T-cell (primary cell): ENCODE results near the gene TEN1. TPM values are rescaled to one million over a fixed set of nuclear protein-coding genes. Genes with fewer than 3 reads are reported as not detected.

Experiments used
- ATAC-seq, 4 experiments: fragments of 200-7000 bp in 3 of 4; fragments of 150-1000 bp in 1 of 4; cut with Tn5 transposase; replicated peaks in 1 of 4; 1 replicate in 3 of 4; 2 replicates in 1 of 4; pipeline ENCODE4 v1.10.0; 2021; ENCODE audit warnings: moderate library complexity in 3 of 4, mild to moderate bottlenecking in 2 of 4, moderate number of reproducible peaks in 1 of 4
- CTCF ChIA-PET, 2 donors: fragments of 300-600 bp; sonication (Branson Sonifier 250); formaldehyde crosslinking; loops; one replicate each; lab custom pipeline; 2022; ENCODE audit warnings: antibody characterized with exemption in 2 of 2; lab: Charles Lee
- POLR2A ChIA-PET, 2 donors: fragments of 300-600 bp; sonication (Branson Sonifier 250); formaldehyde crosslinking; loops; one replicate each; lab custom pipeline; 2022; ENCODE audit warnings: antibody characterized with exemption in 2 of 2; lab: Charles Lee
- DNase-seq, 35 experiments: peaks; one replicate each; pipeline versions ENCODE4 v3.0.0 to v3.0.0-alpha.2; 2013 to 2023
- H3K27ac ChIP-seq: one replicate; pipeline ENCODE4 v1.5.1; 2013; ENCODE audit warnings: low read length
- H3K27me3 ChIP-seq, 2 experiments: replicated peaks in 1 of 2; 1 replicate in 1 of 2; 2 replicates in 1 of 2; pipeline versions ENCODE4 v1.6.1 to v1.7.0; 2013; ENCODE audit warnings: low read length in 1 of 2, mixed read lengths in 1 of 2; ENCODE audit not compliant: control insufficient read depth in 2 of 2, insufficient read depth in 2 of 2; ENCODE audit errors: extremely low read depth in 1 of 2
- H3K36me3 ChIP-seq, 2 donors: 1 replicate in 1 of 2; 2 replicates in 1 of 2; pipeline versions ENCODE4 v1.6.1 to v1.7.0; 2013; ENCODE audit warnings: low read length in 1 of 2; ENCODE audit not compliant: control insufficient read depth in 2 of 2, insufficient read depth in 1 of 2; ENCODE audit errors: extremely low read depth in 1 of 2
- H3K4me1 ChIP-seq, 2 experiments: 1 replicate in 1 of 2; 2 replicates in 1 of 2; pipeline versions ENCODE4 v1.6.1 to v1.7.0; 2013; ENCODE audit warnings: low read length in 2 of 2, mixed read lengths in 1 of 2; ENCODE audit not compliant: insufficient read depth in 2 of 2, control insufficient read depth in 1 of 2; ENCODE audit errors: extremely low read depth in 1 of 2
- H3K4me3 ChIP-seq, 2 donors: 1 replicate in 1 of 2; 2 replicates in 1 of 2; pipeline versions ENCODE4 v1.5.1 to v1.7.0; 2013; ENCODE audit warnings: mild to moderate bottlenecking in 2 of 2, low read length in 1 of 2, moderate library complexity in 1 of 2; ENCODE audit not compliant: control insufficient read depth in 1 of 2; ENCODE audit errors: extremely low read depth in 1 of 2
- H3K9me3 ChIP-seq: 2 replicates; pipeline ENCODE4 v1.7.0; 2013
- H3K27ac Mint-ChIP-seq, 2 donors: one replicate each; pipeline ENCODE4 v1.8.0; 2020 to 2021; ENCODE audit warnings: mild to moderate bottlenecking in 2 of 2, mixed read lengths in 2 of 2
- H3K27me3 Mint-ChIP-seq, 2 donors: one replicate each; pipeline ENCODE4 v1.8.0; 2021 to 2022; ENCODE audit warnings: mixed read lengths in 2 of 2
- H3K36me3 Mint-ChIP-seq: one replicate; pipeline ENCODE4 v1.8.0; 2021; ENCODE audit warnings: mixed read lengths
- H3K4me1 Mint-ChIP-seq, 3 donors: one replicate each; pipeline ENCODE4 v1.8.0; 2020 to 2022; ENCODE audit warnings: mixed read lengths in 3 of 3, mild to moderate bottlenecking in 1 of 3
- H3K4me3 Mint-ChIP-seq, 3 donors: one replicate each; pipeline ENCODE4 v1.8.0; 2020 to 2022; ENCODE audit warnings: mild to moderate bottlenecking in 3 of 3, mixed read lengths in 3 of 3, moderate library complexity in 3 of 3
- H3K9me3 Mint-ChIP-seq, 3 donors: one replicate each; pipeline ENCODE4 v1.8.0; 2020 to 2022; ENCODE audit warnings: mixed read lengths in 3 of 3
- WGBS: methylation state at CpG from one replicate; pipeline ENCODE4 v1.1.5; 2013; ENCODE audit warnings: missing lambda C conversion rate; ENCODE audit not compliant: insufficient coverage; 5-methylcytosine and 5-hydroxymethylcytosine counted together
- total RNA-seq, 35 experiments: library from RNA in 6 of 35; stranded (reverse) in 6 of 35; fragments of 120-200 nt in 1 of 35; gene quantifications; one replicate each; pipeline versions ENCODE4 v1.2.1 to v1.2.4 and lab custom pipeline; 2013 to 2026

Gene TEN1
- total RNA-seq, 5 donors from 2014 or later (not counting 1 experiment from before 2014, with no cell fraction given): 12.8 to 15.3 (median 14.3) TPM

GRCh38 chr17:76019833-76020467 is 40.9 kb downstream of the TEN1 start:
- ChIA-PET CTCF (interaction anchor here in 1 of 2 donors (0.7 to 1.3 kb wide), 3 partner anchors 17 to 260 kb away, joined by 3 to 4 read pairs (median 3); no protein-coding TSS in a partner anchor), POLR2A (interaction anchor here in 1 of 2 donors (0.6 kb wide), 1 partner anchor 38 kb away, joined by 3 read pairs; no protein-coding TSS in a partner anchor)
- ATAC-seq (no peak), DNase-seq (no peak)
- H3K9me3 ChIP-seq: no peaks in the 10 kb centered on the region
- WGBS: 82% methylated on average over 1 of the region's 6 CpGs
- H3K4me1 ChIP-seq: no peaks in the 10 kb centered on the region
- H3K27me3 ChIP-seq: peaks cover 0 to 4% of the 10 kb centered on the region in 2 experiments
- no peaks in the 10 kb centered on the region for H3K36me3 ChIP-seq
- no peak overlapping the region for H3K27ac ChIP-seq
- H3K4me3 ChIP-seq: no peak overlapping the region
- no peaks in the 10 kb centered on the region for H3K27me3 Mint-ChIP-seq
- H3K36me3 Mint-ChIP-seq: no peaks in the 10 kb centered on the region
- H3K27ac Mint-ChIP-seq: peak overlapping the region; percentile 38 to 62
- peaks cover 0 to 2% (median 0%) of the 10 kb centered on the region in 3 donors for H3K4me1 Mint-ChIP-seq
- H3K9me3 Mint-ChIP-seq: no peaks in the 10 kb centered on the region
- no peak overlapping the region for H3K4me3 Mint-ChIP-seq

GRCh38 chr17:76022285-76022684 is 43.2 kb downstream of the TEN1 start:
- H3K36me3 Mint-ChIP-seq: no peaks in the 10 kb centered on the region

GRCh38 chr17:76022973-76023899 is 44.2 kb downstream of the TEN1 start:
- ChIA-PET CTCF (no interaction called here), POLR2A (no interaction called here)
- Histone ChIP-seq H3K9me3 (no peaks in the 10 kb centered on the region), H3K27me3 (no peaks in the 10 kb centered on the region), H3K36me3 (no peaks in the 10 kb centered on the region), H3K4me3 (no peak overlapping the region), H3K27ac (no peak overlapping the region), H3K4me1 (peaks cover 0 to 7% of the 10 kb centered on the region in 2 experiments)
- Mint-ChIP-seq H3K4me3 (no peak overlapping the region), H3K36me3 (no peaks in the 10 kb centered on the region), H3K27ac (peak overlapping the region in 1 of 2 donors; percentile 61), H3K27me3 (no peaks in the 10 kb centered on the region), H3K4me1 (peaks cover 0 to 3% (median under 1%) of the 10 kb centered on the region in 3 donors), H3K9me3 (no peaks in the 10 kb centered on the region)
- DNase-seq (no peak), ATAC-seq (no peak)
- WGBS: 94% methylated on average over 23 of the region's 28 CpGs

More at GRCh38 chr17:76022285-76022684, 43.2 kb downstream of the TEN1 start:
- ChIA-PET POLR2A (no interaction called here), CTCF (no interaction called here)
- Histone ChIP-seq H3K4me3 (no peak overlapping the region), H3K27me3 (no peaks in the 10 kb centered on the region), H3K27ac (no peak overlapping the region), H3K4me1 (peaks cover 0 to under 1% of the 10 kb centered on the region in 2 experiments), H3K36me3 (no peaks in the 10 kb centered on the region), H3K9me3 (no peaks in the 10 kb centered on the region)
- Mint-ChIP-seq H3K4me1 (peaks cover 0 to 2% (median 0%) of the 10 kb centered on the region in 3 donors), H3K27ac (no peak overlapping the region), H3K9me3 (no peaks in the 10 kb centered on the region), H3K27me3 (no peaks in the 10 kb centered on the region), H3K4me3 (no peak overlapping the region)
- 94% methylated on average over 21 of the region's 24 CpGs for WGBS
- ATAC-seq: no peak
- no peak for DNase-seq

GRCh38 chr17:76023900-76024237 is 44.8 kb downstream of the TEN1 start:
- Histone ChIP-seq H3K36me3 (no peaks in the 10 kb centered on the region), H3K4me1 (peaks cover 2 to 13% of the 10 kb centered on the region in 2 experiments), H3K4me3 (no peak overlapping the region), H3K27me3 (no peaks in the 10 kb centered on the region), H3K27ac (no peak overlapping the region), H3K9me3 (no peaks in the 10 kb centered on the region)
- Mint-ChIP-seq H3K36me3 (no peaks in the 10 kb centered on the region), H3K27me3 (no peaks in the 10 kb centered on the region), H3K9me3 (no peaks in the 10 kb centered on the region), H3K4me3 (no peak overlapping the region), H3K27ac (no peak overlapping the region), H3K4me1 (peaks cover 1 to 10% (median 5%) of the 10 kb centered on the region in 3 donors)
- WGBS: 94% methylated on average over 3 of the region's 9 CpGs
- ATAC-seq (no peak), DNase-seq (no peak)
- ChIA-PET CTCF (no interaction called here), POLR2A (no interaction called here)

GRCh38 chr17:76024353-76024752 is 45.3 kb downstream of the TEN1 start:
- H3K27me3 Mint-ChIP-seq: no peaks in the 10 kb centered on the region
- ATAC-seq (no peak), DNase-seq (no peak)
- Histone ChIP-seq H3K4me1 (peaks cover 3 to 18% of the 10 kb centered on the region in 2 experiments), H3K4me3 (no peak overlapping the region), H3K27me3 (no peaks in the 10 kb centered on the region), H3K27ac (no peak overlapping the region), H3K36me3 (no peaks in the 10 kb centered on the region), H3K9me3 (no peaks in the 10 kb centered on the region)
- ChIA-PET POLR2A (no interaction called here), CTCF (no interaction called here)
- peaks cover 6 to 14% (median 10%) of the 10 kb centered on the region in 3 donors for H3K4me1 Mint-ChIP-seq
- WGBS: 100% methylated on average over 2 of the region's 9 CpGs
- H3K27ac Mint-ChIP-seq: no peak overlapping the region
- H3K36me3 Mint-ChIP-seq: no peaks in the 10 kb centered on the region
- no peaks in the 10 kb centered on the region for H3K9me3 Mint-ChIP-seq
- no peak overlapping the region for H3K4me3 Mint-ChIP-seq

GRCh38 chr17:76025294-76025693 is 46.3 kb downstream of the TEN1 start:
- Mint-ChIP-seq H3K4me3 (no peak overlapping the region), H3K4me1 (peaks cover 13 to 22% (median 17%) of the 10 kb centered on the region in 3 donors), H3K9me3 (no peaks in the 10 kb centered on the region), H3K36me3 (no peaks in the 10 kb centered on the region), H3K27me3 (no peaks in the 10 kb centered on the region), H3K27ac (peak overlapping the region in 1 of 2 donors; percentile 61)
- no peak overlapping the region for H3K27ac ChIP-seq
- CTCF ChIA-PET: no interaction called here
- no peaks in the 10 kb centered on the region for H3K27me3 ChIP-seq
- DNase-seq: no peak
- H3K9me3 ChIP-seq: no peaks in the 10 kb centered on the region
- no peak overlapping the region for H3K4me3 ChIP-seq
- ATAC-seq: no peak
- POLR2A ChIA-PET: no interaction called here
- H3K36me3 ChIP-seq: no peaks in the 10 kb centered on the region
- H3K4me1 ChIP-seq: peaks cover 6 to 27% of the 10 kb centered on the region in 2 experiments
- WGBS: 95% methylated on average over 9 of the region's 12 CpGs
